ENCODE data around the gene PCDH10.

The PCDH10 gene

DNA sequence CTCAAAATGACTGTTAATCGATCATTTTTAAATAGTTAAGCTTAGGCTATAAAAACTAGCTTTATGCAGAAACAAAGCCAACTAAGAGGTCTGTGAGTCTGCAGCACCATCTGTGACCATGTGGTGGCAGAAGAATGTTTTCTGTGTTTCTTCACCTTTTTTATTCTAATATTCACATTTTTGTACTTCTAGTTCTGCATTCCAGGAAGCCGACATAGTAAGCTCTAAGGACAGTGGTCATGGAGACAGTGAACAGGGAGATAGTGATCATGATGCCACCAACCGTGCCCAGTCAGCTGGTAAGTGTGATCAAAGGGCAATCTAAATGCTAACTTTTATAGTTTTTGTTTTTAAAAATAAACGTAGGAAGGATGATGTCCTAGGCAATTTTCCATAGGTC lies 5.6 kb downstream of the PCDH10 start:
- DNase-seq: peak; percentile 0 to 2
- TF ChIP-seq POLR2A (IDR thresholded peaks at IDR 0.05; ENCODE audit: low read length) (no peak), GATA1 (IDR thresholded peaks at IDR 0.05; ENCODE audit: low read depth, low read length) (no peak)

DNA sequence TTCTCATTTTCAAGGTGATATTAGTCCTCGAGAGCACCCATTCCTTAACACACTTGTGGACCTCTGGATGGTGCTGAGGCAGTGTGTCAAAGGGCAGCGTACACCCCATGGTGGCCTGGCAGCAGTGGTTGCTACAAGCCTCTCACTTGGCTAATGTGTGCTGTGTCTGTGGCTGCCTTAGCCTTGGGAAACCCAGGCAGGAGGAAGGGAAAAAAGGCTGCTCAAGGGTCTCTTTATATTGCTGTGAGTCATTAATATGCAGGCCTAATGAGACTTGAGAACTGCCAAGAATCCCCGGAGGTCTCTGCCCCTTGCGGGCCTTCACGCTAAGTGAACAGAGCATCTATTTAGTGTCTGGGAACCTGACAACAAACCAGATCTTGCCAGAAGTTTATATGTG lies 7.0 kb downstream of the PCDH10 start:
- TF ChIP-seq POLR2A (IDR thresholded peaks at IDR 0.05; ENCODE audit: low read length): no peak
- TF ChIP-seq GATA1 (IDR thresholded peaks at IDR 0.05; ENCODE audit: low read depth, low read length): no peak
- DNase-seq: no peak

DNA sequence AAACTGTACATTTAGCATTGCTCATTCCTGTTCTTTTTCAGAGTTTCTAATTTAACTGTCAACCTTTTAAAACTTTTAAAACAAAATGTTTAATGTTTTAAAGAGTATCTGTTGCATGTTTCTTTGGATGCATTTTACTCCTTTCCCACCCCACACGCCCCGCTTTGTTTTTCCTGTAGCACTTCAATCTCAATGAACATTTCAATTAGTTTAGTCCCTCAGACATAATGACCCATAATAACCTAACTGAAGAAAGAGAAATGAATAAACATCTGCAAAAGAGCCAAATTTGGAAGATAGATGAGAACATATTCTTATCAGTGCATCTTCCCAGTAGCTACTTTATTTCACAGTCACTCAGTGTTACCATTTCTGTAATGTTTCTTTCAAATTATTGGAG lies 7.5 kb downstream of the PCDH10 start:
- no peak for TF ChIP-seq GATA1 (IDR thresholded peaks at IDR 0.05; ENCODE audit: low read depth, low read length)
- TF ChIP-seq POLR2A (IDR thresholded peaks at IDR 0.05; ENCODE audit: low read length): no peak
- no peak for DNase-seq

DNA sequence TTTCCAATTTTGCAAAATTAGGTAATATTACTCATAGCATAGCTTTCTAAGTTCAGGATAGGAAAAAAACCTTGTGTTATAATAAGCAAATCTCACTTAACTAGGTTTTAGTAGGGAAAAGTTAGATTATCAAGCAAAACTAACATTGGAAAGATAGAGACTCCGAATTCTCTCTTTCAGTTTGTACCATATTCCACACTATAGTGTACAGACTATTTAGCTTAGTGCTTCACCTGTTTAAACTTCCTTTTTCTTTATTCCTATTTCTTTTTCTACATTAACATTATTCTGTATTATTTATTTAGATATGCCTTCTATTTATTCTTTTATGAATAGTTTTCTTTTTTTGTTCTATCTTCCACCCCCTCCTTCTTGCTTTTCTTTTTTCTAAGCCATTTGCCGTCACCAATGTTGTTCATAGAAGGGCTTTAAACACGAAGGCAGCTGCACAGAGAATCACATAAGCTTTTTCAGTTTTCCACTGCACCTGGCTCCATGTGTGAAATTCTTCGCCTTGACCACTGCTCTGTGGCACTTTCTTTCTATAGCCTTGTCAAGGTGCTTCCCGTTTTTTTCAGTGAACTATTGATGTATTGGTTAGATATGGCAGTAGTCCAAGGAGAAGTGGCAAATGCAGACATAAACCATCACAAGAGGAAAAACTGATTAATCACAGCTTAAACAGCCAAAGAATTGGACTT lies 8.5 kb downstream of the PCDH10 start:
- no peak for TF ChIP-seq GATA1 (IDR thresholded peaks at IDR 0.05; ENCODE audit: low read depth, low read length)
- no peak for TF ChIP-seq POLR2A (IDR thresholded peaks at IDR 0.05; ENCODE audit: low read length)
- DNase-seq: no peak

DNA sequence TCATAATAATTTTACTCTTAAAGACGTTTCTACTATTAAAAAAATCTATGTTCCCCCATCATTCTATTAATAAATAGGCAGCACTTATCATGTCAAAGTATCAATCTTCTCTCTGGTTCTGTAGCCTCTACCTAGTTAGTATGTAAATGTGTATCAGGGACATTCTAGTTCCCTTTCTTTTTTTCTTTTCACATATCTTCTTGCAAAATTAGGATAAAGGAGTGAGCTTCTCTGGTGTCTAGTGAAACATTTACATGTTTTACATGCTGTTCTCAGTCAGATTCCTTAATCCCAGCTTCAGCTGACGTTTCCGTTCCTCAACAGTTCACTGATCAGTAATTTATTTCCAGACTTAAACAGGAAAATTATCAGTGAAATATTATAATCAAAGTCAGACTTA lies 11.8 kb downstream of the PCDH10 start:
- TF ChIP-seq POLR2A (IDR thresholded peaks at IDR 0.05; ENCODE audit: low read length) (no peak), GATA1 (IDR thresholded peaks at IDR 0.05; ENCODE audit: low read depth, low read length) (no peak)
- DNase-seq: no peak

DNA sequence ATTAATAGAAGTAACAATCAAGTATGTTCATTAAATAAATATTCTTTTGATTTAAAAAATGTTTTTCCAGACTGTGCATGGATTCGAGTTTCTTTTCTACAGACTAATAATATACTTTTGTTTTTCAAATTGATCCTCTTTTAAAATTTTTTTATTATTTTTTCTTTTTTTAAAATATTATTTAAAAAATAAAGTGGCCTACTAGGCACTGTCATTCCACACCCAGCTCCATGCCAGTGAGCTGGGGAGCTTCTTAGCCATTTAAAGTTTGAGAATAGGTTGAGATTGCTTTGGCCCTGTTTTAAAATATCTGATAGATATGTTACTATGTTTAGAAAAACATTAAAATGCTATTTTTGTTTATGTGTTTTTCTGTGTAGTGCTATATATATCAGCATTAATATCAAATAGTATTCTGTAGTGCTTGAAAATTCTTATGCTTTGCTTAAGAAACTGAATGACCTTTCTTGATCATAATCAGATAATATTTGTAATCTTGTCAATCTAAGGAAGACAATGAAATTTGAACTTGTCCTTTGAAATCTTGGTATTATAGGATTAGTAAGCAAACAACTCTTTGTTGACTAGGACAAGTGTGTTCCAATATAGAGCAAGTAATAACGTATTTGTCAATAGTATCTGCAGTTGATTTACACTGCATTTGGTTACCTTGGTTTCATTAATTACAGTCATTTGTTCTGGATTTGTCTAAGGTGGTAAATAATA lies 12.6 kb downstream of the PCDH10 start:
- DNase-seq: no peak
- TF ChIP-seq GATA1 (IDR thresholded peaks at IDR 0.05; ENCODE audit: low read depth, low read length) (no peak), POLR2A (IDR thresholded peaks at IDR 0.05; ENCODE audit: low read length) (no peak)

DNA sequence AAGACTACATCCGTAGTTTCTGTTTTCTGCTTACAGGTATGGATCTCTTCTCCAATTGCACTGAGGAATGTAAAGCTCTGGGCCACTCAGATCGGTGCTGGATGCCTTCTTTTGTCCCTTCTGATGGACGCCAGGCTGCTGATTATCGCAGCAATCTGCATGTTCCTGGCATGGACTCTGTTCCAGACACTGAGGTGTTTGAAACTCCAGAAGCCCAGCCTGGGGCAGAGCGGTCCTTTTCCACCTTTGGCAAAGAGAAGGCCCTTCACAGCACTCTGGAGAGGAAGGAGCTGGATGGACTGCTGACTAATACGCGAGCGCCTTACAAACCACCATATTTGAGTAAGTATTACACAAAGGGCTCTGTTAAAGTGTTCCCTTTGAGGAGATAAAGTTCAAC lies 13.8 kb downstream of the PCDH10 start:
- no peak for TF ChIP-seq GATA1 (IDR thresholded peaks at IDR 0.05; ENCODE audit: low read depth, low read length)
- no peak for TF ChIP-seq POLR2A (IDR thresholded peaks at IDR 0.05; ENCODE audit: low read length)
- DNase-seq: no peak

DNA sequence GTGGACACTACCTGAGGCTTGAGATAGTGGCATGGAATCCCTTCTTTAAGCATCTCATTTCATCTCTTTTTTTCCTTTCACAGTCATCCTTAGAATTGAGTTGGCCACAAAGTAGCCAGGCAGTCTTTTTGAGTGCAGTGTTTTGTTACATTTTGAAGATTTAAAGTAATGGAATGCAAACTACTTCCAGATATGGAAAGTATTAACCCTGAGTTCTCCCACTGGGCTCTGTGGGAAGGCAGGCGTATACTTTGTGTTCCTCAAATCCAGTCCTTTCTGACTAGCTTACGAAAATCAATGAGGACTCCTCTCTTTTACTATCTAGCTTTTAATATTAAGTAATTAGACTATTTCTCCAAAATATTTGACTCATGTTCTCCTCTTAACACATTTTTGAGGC lies 29.9 kb downstream of the PCDH10 start:
- no peak for DNase-seq
- no peak for TF ChIP-seq GATA1 (IDR thresholded peaks at IDR 0.05; ENCODE audit: low read depth, low read length)
- no peak for TF ChIP-seq POLR2A (IDR thresholded peaks at IDR 0.05; ENCODE audit: low read length)

DNA sequence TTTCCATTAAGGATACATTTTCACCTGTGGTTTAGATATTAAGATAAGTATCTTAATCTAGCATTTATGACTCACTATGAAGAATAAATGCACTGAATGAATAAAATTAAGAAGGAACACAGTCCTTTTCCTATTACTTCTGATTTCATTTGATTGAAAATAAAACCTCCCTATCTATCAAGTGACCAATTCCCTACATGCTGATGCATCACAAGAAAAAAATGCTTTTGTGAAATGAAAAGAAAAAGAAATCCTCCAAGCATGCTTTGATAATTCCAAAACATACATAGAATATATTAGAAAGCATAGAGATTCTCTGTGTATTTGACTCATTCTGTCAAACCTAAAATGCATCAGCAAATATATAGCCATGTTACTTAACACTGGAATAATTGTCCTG lies 37.1 kb downstream of the PCDH10 start:
- DNase-seq: no peak
- TF ChIP-seq POLR2A (IDR thresholded peaks at IDR 0.05; ENCODE audit: low read length) (no peak), GATA1 (IDR thresholded peaks at IDR 0.05; ENCODE audit: low read depth, low read length) (no peak)

DNA sequence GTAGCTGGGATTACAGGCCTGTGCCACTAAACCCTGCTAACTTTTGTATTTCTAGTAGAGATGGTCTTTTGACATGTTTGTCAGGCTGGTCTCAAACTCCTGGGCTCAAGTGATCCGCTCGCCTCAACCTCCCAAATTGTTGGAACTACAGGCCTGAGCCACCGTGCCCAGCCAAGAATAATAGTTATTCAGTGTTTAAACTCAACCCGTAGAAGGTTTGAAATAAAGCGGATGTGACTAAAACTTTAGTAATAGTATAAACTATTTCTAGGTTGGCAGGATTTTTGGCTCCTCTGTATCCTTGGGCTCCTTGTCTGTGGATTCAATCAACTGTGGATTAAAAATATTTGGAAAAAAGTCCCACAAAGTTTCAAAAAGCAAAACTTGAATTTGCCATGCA lies 37.8 kb downstream of the PCDH10 start:
- no peak for DNase-seq
- no peak for TF ChIP-seq POLR2A (IDR thresholded peaks at IDR 0.05; ENCODE audit: low read length)
- no peak for TF ChIP-seq GATA1 (IDR thresholded peaks at IDR 0.05; ENCODE audit: low read depth, low read length)

DNA sequence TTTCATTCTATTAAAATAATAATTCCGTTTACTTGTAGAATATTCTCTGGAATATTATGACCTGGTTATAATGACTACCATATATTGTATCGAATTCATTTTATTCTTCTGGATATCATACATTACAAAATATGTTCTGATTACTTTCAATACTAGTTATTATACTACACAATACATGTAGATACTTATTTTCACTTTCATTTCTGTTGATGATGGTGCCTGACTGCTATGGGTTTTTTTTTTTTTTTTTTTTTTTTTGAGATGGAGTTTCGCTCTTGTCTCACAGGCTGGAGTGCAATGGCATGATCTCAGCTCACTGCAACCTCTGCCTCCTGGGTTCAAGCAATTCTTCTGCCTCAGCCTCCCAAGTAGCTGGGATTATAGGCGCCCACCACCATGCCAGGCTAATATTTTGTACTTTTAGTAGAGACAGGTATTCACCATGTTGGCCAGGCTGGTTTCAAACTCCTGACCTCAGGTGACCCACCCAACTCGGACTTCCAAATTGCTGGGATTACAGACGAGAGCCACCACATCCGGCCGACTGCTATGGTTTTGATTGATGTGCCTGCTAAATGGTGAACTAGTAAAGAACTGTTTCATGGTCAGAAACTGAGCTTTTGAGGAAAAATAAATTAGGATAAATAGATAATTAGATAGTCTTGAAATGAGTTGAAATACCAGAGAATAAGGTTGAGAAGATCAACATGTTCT lies 39.5 kb downstream of the PCDH10 start:
- no peak for TF ChIP-seq GATA1 (IDR thresholded peaks at IDR 0.05; ENCODE audit: low read depth, low read length)
- no peak for TF ChIP-seq POLR2A (IDR thresholded peaks at IDR 0.05; ENCODE audit: low read length)
- DNase-seq: no peak

DNA sequence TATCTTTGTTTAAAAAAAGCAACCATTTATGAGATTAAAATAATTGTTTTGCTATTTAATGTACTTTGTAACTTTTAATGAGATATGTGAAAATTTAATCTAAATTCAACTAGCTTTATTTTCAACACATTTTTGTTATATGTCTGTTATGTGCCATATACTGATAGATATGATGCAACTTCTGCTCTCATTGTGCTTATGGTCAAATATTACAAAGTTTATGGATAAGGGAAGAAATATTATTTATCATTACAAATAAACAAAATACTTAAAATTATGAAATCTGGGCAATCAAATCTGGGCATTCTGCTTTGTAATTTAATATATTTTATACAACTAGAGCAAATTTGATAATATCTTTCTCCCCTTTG lies 40.0 kb downstream of the PCDH10 start:
- no peak for TF ChIP-seq GATA1 (IDR thresholded peaks at IDR 0.05; ENCODE audit: low read depth, low read length)
- TF ChIP-seq POLR2A (IDR thresholded peaks at IDR 0.05; ENCODE audit: low read length): no peak

DNA sequence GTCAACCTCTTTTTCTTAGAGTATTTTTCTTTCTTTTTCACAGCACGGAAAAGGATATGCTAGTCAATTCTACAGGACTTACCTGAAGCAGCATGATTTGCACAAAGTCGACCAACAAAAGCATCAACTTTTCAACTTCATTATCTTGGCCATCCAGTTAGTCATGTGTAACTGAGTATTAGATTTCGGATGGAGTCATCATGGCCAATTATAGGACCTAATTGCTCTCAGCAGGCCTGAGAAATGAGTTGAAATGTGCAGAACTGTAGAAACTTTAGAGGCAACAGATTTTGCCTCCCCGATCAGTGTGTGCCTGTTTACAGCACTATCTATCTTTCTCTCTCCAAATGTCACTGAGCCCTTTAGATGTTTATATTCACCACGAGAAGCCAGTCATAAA lies 41.0 kb downstream of the PCDH10 start:
- no peak for DNase-seq
- TF ChIP-seq GATA1 (IDR thresholded peaks at IDR 0.05; ENCODE audit: low read depth, low read length): no peak
- TF ChIP-seq POLR2A (IDR thresholded peaks at IDR 0.05; ENCODE audit: low read length): no peak

More for the DNA sequence above, 40.0 kb downstream of the PCDH10 start:
- DNase-seq: no peak

DNA sequence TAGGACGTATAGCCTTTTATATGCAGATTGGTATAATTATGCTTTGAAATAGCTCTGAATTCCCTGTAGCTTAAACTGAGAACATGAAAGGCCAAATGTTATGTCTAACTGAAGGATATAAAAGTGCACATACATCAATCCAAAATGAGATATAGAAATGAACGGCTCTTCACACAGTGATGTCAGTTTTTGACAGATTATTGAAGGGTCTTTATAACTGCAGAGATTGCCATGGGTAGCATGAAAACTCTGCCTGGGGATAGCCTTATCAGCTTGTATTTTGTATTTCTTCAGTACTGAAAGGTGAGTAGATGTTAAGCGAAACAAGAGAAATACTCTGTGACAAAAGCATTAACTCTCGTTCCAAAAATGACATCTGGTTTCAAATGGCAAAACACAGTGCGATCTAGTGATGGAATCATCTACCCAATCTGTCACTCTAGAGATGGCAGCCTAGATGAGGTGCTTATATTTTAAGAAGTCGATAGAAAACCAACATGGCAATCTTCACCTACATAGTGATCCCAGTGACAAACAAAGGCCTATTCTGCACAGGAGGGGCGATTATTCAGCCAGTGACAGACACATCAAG lies 59.7 kb downstream of the PCDH10 start:
- DNase-seq: no peak
- TF ChIP-seq GATA1 (IDR thresholded peaks at IDR 0.05; ENCODE audit: low read depth, low read length) (no peak), POLR2A (IDR thresholded peaks at IDR 0.05; ENCODE audit: low read length) (no peak)
